ENCODE measurements around the gene MSL2. TPM values are rescaled to one million over a fixed set of nuclear protein-coding genes. Genes with fewer than 3 reads are reported as not detected.

The MSL2 gene
- total RNA-seq, 4 donors from 2014 or later = 18.2 to 34.3 (median 27.8) TPM

GRCh38 chr3:136162322-136162721, 33.8 kb downstream of the MSL2 start:
- TF ChIP-seq POLR2AphosphoS5 (IDR thresholded peaks at IDR 0.05) (no peak), EP300 (IDR thresholded peaks at IDR 0.05) (no peak), POLR2A (IDR thresholded peaks at IDR 0.05) (no peak), CTCF (IDR thresholded peaks at IDR 0.05) (no peak)
- Histone ChIP-seq H3K36me3 (no peaks in the 10 kb centered on the region), H3K4me3 (no peak overlapping the region), H3K9me3 (no peaks in the 10 kb centered on the region), H3K27ac (no peak overlapping the region), H3K4me1 (peaks cover 0 to 68% (median 0%) of the 10 kb centered on the region in 3 donors), H3K27me3 (no peaks in the 10 kb centered on the region)
- no peak for ATAC-seq
- 83 to 84% methylated on average over 7 of the region's 7 CpGs for WGBS, 2 donors (ENCODE audit: low coverage in 1 of 2)

GRCh38 chr3:136161516-136161915, 34.6 kb downstream of the MSL2 start:
- Histone ChIP-seq H3K9me3 (no peaks in the 10 kb centered on the region), H3K27me3 (no peaks in the 10 kb centered on the region), H3K27ac (no peak overlapping the region), H3K36me3 (no peaks in the 10 kb centered on the region), H3K4me3 (no peak overlapping the region), H3K4me1 (peaks cover 0 to 70% (median 0%) of the 10 kb centered on the region in 3 donors)
- ATAC-seq = no peak
- TF ChIP-seq POLR2AphosphoS5 (IDR thresholded peaks at IDR 0.05) (no peak), POLR2A (IDR thresholded peaks at IDR 0.05) (no peak), EP300 (IDR thresholded peaks at IDR 0.05) (no peak), CTCF (IDR thresholded peaks at IDR 0.05) (no peak)

DNA sequence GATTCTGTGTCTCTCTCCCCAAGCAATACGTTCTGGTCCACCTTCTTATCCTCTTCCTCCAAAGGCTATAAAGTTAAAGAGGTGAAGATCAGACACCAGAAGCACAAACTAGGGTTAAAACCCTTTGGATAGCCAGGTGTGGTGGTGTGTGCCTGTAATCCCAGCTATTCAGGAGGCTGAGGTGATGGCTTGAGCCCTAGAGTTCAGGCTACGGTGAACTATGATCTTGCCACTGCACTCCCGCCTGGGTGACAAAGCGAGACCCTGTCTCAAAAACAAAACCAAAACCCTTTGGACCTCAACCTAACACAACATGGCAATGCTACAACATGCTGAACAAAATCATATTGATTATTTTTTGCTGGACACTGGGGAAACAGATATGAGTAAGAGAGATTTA, 43.2 kb downstream of the MSL2 start:
- Histone ChIP-seq H3K36me3 (peaks cover 0 to 18% of the 10 kb centered on the region in 2 donors), H3K27ac (no peak overlapping the region), H3K4me3 (no peak overlapping the region), H3K4me1 (peaks cover 0 to 69% (median 0%) of the 10 kb centered on the region in 3 donors), H3K9me3 (no peaks in the 10 kb centered on the region), H3K27me3 (no peaks in the 10 kb centered on the region)
- 91 to 100% methylated on average over 2 to 4 of the region's 4 CpGs for WGBS, 2 donors (ENCODE audit: low coverage in 1 of 2)
- TF ChIP-seq CTCF (IDR thresholded peaks at IDR 0.05) = no peak
- no peak for TF ChIP-seq POLR2A (IDR thresholded peaks at IDR 0.05)
- no peak for TF ChIP-seq POLR2AphosphoS5 (IDR thresholded peaks at IDR 0.05)
- no peak for TF ChIP-seq EP300 (IDR thresholded peaks at IDR 0.05)
- ATAC-seq = no peak

DNA sequence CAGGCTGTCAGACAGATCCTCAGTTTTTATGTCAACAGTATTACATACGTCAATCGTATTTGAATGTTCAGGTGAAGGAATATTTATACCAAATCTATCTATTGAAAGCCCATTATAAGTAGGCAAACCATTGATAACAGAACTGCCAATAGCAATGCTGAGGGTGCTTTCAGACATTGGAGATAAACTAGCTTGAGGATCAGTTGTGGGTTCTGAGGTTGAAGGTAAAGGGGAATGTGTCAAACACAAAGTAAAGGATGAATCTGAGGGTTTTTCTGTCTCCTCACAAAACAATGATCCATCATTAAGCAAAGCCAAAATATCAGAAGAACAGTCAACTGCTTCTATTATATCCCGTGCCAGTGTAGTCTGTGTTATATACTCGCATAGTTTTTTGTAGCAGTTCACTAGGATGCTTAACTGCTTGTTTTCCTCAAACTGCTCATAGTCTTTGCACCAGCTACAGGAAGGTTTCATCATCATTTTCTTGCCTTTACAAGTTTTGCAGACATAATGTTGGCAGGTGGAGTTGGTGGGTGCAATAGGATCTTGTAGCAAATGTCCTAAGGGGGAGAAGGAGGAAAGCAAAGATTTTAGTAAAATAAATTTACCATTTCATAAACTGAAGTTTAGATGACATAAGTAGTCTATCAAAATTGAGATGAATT, 43.8 kb downstream of the MSL2 start:
- Histone ChIP-seq H3K27me3 (no peaks in the 10 kb centered on the region), H3K4me3 (no peak overlapping the region), H3K36me3 (peaks cover 0 to 18% of the 10 kb centered on the region in 2 donors), H3K27ac (no peak overlapping the region), H3K9me3 (no peaks in the 10 kb centered on the region), H3K4me1 (peaks cover 0 to 66% (median 0%) of the 10 kb centered on the region in 3 donors)
- WGBS, 2 donors (ENCODE audit: low coverage in 1 of 2) = 73 to 89% methylated on average over 4 of the region's 4 CpGs
- ATAC-seq = no peak
- TF ChIP-seq POLR2AphosphoS5 (IDR thresholded peaks at IDR 0.05) (no peak), EP300 (IDR thresholded peaks at IDR 0.05) (no peak), POLR2A (IDR thresholded peaks at IDR 0.05) (no peak), CTCF (IDR thresholded peaks at IDR 0.05) (no peak)

- no peaks in the 10 kb centered on the region for H3K27me3 ChIP-seq
- peaks cover 0 to 21% of the 10 kb centered on the region in 2 donors for H3K36me3 ChIP-seq
- no peak overlapping the region for H3K4me3 ChIP-seq
- ATAC-seq = no peak
- 70 to 87% methylated on average over 7 to 10 of the region's 10 CpGs for WGBS, 2 donors (ENCODE audit: low coverage in 1 of 2)
- peaks cover 0 to 57% (median 0%) of the 10 kb centered on the region in 3 donors for H3K4me1 ChIP-seq
- TF ChIP-seq POLR2A (IDR thresholded peaks at IDR 0.05) = no peak
- no peak for TF ChIP-seq POLR2AphosphoS5 (IDR thresholded peaks at IDR 0.05)
- no peak for TF ChIP-seq EP300 (IDR thresholded peaks at IDR 0.05)
- TF ChIP-seq CTCF (IDR thresholded peaks at IDR 0.05) = no peak
- H3K27ac ChIP-seq = no peak overlapping the region
- no peaks in the 10 kb centered on the region for H3K9me3 ChIP-seq
Measured at GRCh38 chr3:136151219-136151618, 44.9 kb downstream of the MSL2 start.
